ENCODE data around the gene SERPINA9.

Gene SERPINA9

GRCh38 chr14:94480809-94481208, 4.8 kb upstream of the SERPINA9 start (continued):
- TF ChIP-seq, protein P1, sequence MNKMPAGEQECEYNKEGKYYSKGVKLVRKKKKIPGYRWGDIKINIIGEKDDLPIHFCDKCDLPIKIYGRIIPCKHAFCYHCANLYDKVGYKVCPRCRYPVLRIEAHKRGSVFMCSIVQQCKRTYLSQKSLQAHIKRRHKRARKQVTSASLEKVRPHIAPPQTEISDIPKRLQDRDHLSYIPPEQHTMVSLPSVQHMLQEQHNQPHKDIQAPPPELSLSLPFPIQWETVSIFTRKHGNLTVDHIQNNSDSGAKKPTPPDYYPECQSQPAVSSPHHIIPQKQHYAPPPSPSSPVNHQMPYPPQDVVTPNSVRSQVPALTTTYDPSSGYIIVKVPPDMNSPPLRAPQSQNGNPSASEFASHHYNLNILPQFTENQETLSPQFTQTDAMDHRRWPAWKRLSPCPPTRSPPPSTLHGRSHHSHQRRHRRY (tag by site-specific recombination; IDR thresholded peaks at IDR 0.05), result no peak
- TF ChIP-seq ZNF544 (tag by site-specific recombination; IDR thresholded peaks at IDR 0.05) (no peak), ZNF571 (tag by site-specific recombination; IDR thresholded peaks at IDR 0.05) (no peak), ZNF266 (tag by site-specific recombination; IDR thresholded peaks at IDR 0.05; ENCODE audit: low read depth) (no peak), ZNF658 (tag by site-specific recombination; IDR thresholded peaks at IDR 0.05) (no peak), ZNF510 (tag by site-specific recombination; IDR thresholded peaks at IDR 0.05; ENCODE audit: insufficient replicate concordance) (no peak), ZNF214 (tag by site-specific recombination; IDR thresholded peaks at IDR 0.05; ENCODE audit: borderline replicate concordance) (no peak), SALL2 (tag by site-specific recombination; IDR thresholded peaks at IDR 0.05; ENCODE audit: borderline replicate concordance) (no peak)
- TF ChIP-seq, protein P2, sequence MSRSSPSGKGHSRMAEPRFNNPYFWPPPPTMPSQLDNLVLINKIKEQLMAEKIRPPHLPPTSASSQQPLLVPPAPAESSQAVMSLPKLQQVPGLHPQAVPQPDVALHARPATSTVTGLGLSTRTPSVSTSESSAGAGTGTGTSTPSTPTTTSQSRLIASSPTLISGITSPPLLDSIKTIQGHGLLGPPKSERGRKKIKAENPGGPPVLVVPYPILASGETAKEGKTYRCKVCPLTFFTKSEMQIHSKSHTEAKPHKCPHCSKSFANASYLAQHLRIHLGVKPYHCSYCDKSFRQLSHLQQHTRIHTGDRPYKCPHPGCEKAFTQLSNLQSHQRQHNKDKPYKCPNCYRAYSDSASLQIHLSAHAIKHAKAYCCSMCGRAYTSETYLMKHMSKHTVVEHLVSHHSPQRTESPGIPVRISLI (tag by site-specific recombination; IDR thresholded peaks at IDR 0.05), result no peak
- TF ChIP-seq, protein P3, sequence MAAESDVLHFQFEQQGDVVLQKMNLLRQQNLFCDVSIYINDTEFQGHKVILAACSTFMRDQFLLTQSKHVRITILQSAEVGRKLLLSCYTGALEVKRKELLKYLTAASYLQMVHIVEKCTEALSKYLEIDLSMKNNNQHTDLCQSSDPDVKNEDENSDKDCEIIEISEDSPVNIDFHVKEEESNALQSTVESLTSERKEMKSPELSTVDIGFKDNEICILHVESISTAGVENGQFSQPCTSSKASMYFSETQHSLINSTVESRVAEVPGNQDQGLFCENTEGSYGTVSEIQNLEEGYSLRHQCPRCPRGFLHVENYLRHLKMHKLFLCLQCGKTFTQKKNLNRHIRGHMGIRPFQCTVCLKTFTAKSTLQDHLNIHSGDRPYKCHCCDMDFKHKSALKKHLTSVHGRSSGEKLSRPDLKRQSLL (tag by site-specific recombination; IDR thresholded peaks at IDR 0.05), result no peak

DNA sequence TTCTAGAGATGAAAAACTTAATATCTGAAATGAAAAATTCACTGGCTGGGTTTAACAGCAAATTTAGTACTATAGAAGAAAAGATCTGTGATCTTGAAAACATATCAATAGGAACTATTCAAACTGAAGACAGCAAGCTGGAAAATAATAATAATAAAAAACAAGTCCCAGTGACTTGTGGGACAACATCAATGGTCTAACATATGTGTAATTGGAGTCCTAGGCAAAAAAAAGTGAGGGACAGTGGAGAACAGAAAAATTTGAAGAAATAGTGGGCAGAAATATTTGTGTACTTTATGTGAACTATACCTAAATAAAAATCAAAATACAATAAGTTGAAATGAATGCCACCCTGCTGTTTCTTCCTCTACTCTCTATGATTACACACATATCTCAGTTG, 2.4 kb upstream of the SERPINA9 start:
- Histone ChIP-seq H3K4me3 (ENCODE audit: low read depth, low read length) (no peak overlapping the region), H3K9me3 (ENCODE audit: control insufficient read depth, insufficient read depth, low read depth, low read length) (no peaks in the 10 kb centered on the region), H3K4me1 (ENCODE audit: control insufficient read depth, insufficient read depth, low read length) (no peaks in the 10 kb centered on the region), H3K36me3 (ENCODE audit: control insufficient read depth in 2 of 2, insufficient read depth in 1 of 2, low read length in 2 of 2) (no peaks in the 10 kb centered on the region), H3K27ac (ENCODE audit: extremely low read depth, low read depth, low read length) (no peak overlapping the region)
- CTCF ChIA-PET, result interaction anchor here (1.3 to 4.6 kb wide), 2 partner anchors 7 to 55 kb away, joined by 3 to 29 read pairs; no protein-coding TSS in a partner anchor
- POLR2A ChIA-PET, result no interaction called here
- TF ChIP-seq HOXA7 (CRISPR knock-in tag; IDR thresholded peaks at IDR 0.05; ENCODE audit: borderline replicate concordance) (no peak), ZNF248 (tag by site-specific recombination; IDR thresholded peaks at IDR 0.05) (no peak), ZNF707 (tag by site-specific recombination; IDR thresholded peaks at IDR 0.05) (no peak), ZNF133 (tag by site-specific recombination; IDR thresholded peaks at IDR 0.05) (peak; percentile 95), ZNF23 (tag by site-specific recombination; IDR thresholded peaks at IDR 0.05; ENCODE audit: borderline replicate concordance) (no peak), ZNF777 (tag by site-specific recombination; IDR thresholded peaks at IDR 0.05; ENCODE audit: borderline replicate concordance) (no peak), SP7 (tag by site-specific recombination; IDR thresholded peaks at IDR 0.05) (no peak), ZNF560 (tag by site-specific recombination; IDR thresholded peaks at IDR 0.05; ENCODE audit: borderline replicate concordance) (no peak), SETDB1 (IDR thresholded peaks at IDR 0.05; ENCODE audit: insufficient read length, low read length) (peak; percentile 55)
- TF ChIP-seq, protein P4, sequence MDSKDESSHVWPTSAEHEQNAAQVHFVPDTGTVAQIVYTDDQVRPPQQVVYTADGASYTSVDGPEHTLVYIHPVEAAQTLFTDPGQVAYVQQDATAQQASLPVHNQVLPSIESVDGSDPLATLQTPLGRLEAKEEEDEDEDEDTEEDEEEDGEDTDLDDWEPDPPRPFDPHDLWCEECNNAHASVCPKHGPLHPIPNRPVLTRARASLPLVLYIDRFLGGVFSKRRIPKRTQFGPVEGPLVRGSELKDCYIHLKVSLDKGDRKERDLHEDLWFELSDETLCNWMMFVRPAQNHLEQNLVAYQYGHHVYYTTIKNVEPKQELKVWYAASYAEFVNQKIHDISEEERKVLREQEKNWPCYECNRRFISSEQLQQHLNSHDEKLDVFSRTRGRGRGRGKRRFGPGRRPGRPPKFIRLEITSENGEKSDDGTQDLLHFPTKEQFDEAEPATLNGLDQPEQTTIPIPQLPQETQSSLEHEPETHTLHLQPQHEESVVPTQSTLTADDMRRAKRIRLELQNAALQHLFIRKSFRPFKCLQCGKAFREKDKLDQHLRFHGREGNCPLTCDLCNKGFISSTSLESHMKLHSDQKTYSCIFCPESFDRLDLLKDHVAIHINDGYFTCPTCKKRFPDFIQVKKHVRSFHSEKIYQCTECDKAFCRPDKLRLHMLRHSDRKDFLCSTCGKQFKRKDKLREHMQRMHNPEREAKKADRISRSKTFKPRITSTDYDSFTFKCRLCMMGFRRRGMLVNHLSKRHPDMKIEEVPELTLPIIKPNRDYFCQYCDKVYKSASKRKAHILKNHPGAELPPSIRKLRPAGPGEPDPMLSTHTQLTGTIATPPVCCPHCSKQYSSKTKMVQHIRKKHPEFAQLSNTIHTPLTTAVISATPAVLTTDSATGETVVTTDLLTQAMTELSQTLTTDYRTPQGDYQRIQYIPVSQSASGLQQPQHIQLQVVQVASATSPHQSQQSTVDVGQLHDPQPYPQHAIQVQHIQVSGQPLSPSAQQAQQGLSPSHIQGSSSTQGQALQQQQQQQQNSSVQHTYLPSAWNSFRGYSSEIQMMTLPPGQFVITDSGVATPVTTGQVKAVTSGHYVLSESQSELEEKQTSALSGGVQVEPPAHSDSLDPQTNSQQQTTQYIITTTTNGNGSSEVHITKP (tag by site-specific recombination; IDR thresholded peaks at IDR 0.05), result no peak
- TF ChIP-seq, protein P5, sequence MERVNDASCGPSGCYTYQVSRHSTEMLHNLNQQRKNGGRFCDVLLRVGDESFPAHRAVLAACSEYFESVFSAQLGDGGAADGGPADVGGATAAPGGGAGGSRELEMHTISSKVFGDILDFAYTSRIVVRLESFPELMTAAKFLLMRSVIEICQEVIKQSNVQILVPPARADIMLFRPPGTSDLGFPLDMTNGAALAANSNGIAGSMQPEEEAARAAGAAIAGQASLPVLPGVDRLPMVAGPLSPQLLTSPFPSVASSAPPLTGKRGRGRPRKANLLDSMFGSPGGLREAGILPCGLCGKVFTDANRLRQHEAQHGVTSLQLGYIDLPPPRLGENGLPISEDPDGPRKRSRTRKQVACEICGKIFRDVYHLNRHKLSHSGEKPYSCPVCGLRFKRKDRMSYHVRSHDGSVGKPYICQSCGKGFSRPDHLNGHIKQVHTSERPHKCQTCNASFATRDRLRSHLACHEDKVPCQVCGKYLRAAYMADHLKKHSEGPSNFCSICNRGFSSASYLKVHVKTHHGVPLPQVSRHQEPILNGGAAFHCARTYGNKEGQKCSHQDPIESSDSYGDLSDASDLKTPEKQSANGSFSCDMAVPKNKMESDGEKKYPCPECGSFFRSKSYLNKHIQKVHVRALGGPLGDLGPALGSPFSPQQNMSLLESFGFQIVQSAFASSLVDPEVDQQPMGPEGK (tag by site-specific recombination; IDR thresholded peaks at IDR 0.05), result no peak
